GM21786 (cell line): ENCODE measurements around the gene PCYT1A.
"Not testable (repeated sequence)": the region's sequence is repeated elsewhere in the genome, so short reads cannot be mapped to it uniquely, and the experiment has no call there.

Source experiments
- ATAC-seq: cut with Tn5 transposase; IDR thresholded peaks from one replicate; pipeline ENCODE4 v1.9.1; 2021; ENCODE audit not compliant: unreplicated experiment

The PCYT1A gene

GRCh38 chr3:196194542-196194915, 93.0 kb downstream of the PCYT1A start:
- ATAC-seq: no peak

- ATAC-seq: no peak
These were observed 93.6 kb downstream of the PCYT1A start for GRCh38 chr3:196193736-196194541.

GRCh38 chr3:196193133-196193735, 94.3 kb downstream of the PCYT1A start:
- peak; percentile 8 for ATAC-seq

- ATAC-seq: peak; percentile 13
These were observed 94.9 kb downstream of the PCYT1A start for GRCh38 chr3:196192524-196193051.

GRCh38 chr3:196192036-196192523, 95.4 kb downstream of the PCYT1A start:
- peak; percentile 41 for ATAC-seq

- no peak for ATAC-seq
These were observed 97.8 kb downstream of the PCYT1A start for GRCh38 chr3:196189566-196190347.

GRCh38 chr3:196186651-196187573, 100.6 kb downstream of the PCYT1A start:
- ATAC-seq: peak; percentile 51

GRCh38 chr3:196184881-196185280, 102.6 kb downstream of the PCYT1A start:
- no peak for ATAC-seq

GRCh38 chr3:196184169-196184432, 103.4 kb downstream of the PCYT1A start:
- not testable (repeated sequence) for ATAC-seq

- ATAC-seq: no peak
These were observed 106.4 kb downstream of the PCYT1A start for GRCh38 chr3:196181127-196181546.

GRCh38 chr3:196180346-196180745, 107.2 kb downstream of the PCYT1A start:
- no peak for ATAC-seq
